ENCODE results near the gene PRKAG2.

PRKAG2 gene

GRCh38 chr7:151690606-151691005 lies 186.3 kb downstream of the PRKAG2 start:
- TF ChIP-seq, protein P1, sequence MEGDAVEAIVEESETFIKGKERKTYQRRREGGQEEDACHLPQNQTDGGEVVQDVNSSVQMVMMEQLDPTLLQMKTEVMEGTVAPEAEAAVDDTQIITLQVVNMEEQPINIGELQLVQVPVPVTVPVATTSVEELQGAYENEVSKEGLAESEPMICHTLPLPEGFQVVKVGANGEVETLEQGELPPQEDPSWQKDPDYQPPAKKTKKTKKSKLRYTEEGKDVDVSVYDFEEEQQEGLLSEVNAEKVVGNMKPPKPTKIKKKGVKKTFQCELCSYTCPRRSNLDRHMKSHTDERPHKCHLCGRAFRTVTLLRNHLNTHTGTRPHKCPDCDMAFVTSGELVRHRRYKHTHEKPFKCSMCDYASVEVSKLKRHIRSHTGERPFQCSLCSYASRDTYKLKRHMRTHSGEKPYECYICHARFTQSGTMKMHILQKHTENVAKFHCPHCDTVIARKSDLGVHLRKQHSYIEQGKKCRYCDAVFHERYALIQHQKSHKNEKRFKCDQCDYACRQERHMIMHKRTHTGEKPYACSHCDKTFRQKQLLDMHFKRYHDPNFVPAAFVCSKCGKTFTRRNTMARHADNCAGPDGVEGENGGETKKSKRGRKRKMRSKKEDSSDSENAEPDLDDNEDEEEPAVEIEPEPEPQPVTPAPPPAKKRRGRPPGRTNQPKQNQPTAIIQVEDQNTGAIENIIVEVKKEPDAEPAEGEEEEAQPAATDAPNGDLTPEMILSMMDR (IDR thresholded peaks at IDR 0.05; ENCODE audit: low read depth, low read length), result no peak

DNA sequence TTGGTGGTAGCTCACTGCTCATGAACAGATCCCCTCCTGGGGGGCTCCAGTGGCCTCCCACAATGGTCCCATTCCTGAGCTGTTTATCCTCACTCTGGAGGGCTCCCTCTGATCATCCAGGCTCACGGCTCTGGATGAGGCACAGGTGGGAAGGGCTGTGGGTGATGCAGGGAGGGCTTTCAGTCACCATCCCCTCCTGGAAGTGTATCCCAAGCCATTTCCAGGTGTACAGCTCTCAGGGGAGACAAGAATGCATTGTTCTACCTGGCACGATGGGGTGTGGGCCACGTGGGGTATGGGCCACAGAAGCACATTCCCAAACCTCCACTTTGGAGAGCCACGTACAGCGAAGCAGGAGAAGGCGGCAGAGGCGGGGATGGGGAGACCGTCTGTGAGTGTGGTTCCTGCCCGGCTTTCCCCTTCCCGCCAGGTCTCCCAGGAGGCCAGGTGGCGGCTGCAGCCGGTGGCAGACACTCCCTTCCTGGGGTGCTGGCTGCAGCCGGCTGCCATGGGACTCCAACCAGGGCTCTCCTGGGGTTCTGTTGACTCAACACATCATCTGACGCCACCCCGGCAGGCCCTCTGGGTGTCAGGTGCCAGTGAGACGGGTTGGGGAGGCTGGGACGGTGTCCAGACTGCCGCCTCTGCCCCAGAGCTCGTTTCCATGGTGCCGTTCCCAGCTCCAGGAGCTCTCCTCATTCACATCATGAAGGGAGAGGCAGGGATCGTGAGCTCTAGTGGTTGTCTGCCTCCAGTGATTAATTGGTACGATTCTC lies 187.5 kb downstream of the PRKAG2 start:
- no peak overlapping the region for H3K4me3 ChIP-seq (ENCODE audit: low read depth, low read length)
- TF ChIP-seq, protein P1 (IDR thresholded peaks at IDR 0.05; ENCODE audit: low read depth, low read length), result no peak

More at GRCh38 chr7:151690606-151691005, 186.3 kb downstream of the PRKAG2 start:
- H3K4me3 ChIP-seq (ENCODE audit: low read depth, low read length), result no peak overlapping the region

- TF ChIP-seq, protein P1 (IDR thresholded peaks at IDR 0.05; ENCODE audit: low read depth, low read length), result no peak
- H3K4me3 ChIP-seq (ENCODE audit: low read depth, low read length), result no peak overlapping the region
Measured at GRCh38 chr7:151688236-151688780, 188.6 kb downstream of the PRKAG2 start.

- H3K4me3 ChIP-seq (ENCODE audit: low read depth, low read length), result no peak overlapping the region
Measured at GRCh38 chr7:151687523-151688235, 189.2 kb downstream of the PRKAG2 start.

DNA sequence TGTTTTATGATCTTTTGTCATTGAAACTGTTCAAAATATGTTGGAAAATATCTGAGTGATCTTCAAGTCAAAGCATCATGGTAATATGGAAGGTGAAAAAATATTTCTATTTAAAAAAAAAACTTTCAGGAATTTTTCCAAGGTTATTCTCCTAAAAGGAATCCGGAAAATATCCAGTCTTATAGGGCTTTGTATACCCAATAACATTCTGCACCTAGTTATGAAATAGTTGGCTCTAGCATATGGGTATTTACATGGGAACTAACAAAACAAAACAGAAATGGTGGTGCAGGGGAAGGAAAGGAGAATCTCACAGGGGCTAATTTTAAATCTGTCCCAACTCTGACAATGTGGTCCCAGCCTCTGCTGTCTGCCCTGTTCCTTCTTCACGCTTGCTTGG lies 190.1 kb downstream of the PRKAG2 start:
- H3K4me3 ChIP-seq (ENCODE audit: low read depth, low read length), result no peak overlapping the region
- TF ChIP-seq, protein P1 (IDR thresholded peaks at IDR 0.05; ENCODE audit: low read depth, low read length), result no peak

More at GRCh38 chr7:151687523-151688235, 189.2 kb downstream of the PRKAG2 start:
- TF ChIP-seq, protein P1 (IDR thresholded peaks at IDR 0.05; ENCODE audit: low read depth, low read length), result no peak

DNA sequence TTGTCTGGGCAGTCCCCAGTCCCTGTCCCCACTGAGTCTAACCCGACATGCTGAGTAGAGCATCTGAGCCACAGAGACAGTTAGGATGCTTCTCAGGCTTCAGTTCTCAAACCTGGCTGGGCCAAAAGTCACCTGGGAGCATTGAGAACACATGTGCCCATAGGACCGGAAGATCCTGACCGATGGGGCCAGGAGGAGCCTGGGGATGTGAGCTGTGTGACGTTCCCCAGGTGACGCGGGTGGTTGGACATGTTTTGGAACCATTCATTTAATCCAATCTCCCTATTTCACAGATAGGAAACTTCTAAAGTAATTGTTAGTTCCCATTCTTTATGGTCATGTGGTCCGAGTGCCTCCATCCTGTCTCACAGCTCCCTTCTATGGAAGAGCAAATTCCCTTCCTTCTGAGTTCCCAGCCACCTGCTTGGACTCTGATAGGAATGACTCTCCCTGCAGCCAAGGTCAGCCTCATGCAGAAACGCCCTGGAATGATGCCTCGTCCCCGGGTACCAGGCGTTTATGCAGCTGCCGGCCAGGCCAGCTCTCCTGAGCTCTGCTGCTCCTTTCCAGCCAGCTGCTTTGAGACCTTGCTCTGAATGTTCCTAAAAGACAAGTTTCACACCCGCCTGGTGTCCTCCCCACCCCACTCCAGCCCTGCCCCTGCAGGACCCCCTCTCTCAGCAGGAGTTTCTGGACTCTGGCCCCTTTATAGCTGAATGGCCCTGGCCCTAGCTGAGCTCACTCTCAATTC lies 190.7 kb downstream of the PRKAG2 start:
- TF ChIP-seq, protein P1 (IDR thresholded peaks at IDR 0.05; ENCODE audit: low read depth, low read length), result no peak
- H3K4me3 ChIP-seq (ENCODE audit: low read depth, low read length), result no peak overlapping the region

All from WI38 (cell line).